ENCODE results near the gene BICDL1.

- TF ChIP-seq CTCF (IDR thresholded peaks at IDR 0.05) (no peak), POLR2AphosphoS5 (IDR thresholded peaks at IDR 0.05) (no peak), POLR2A (IDR thresholded peaks at IDR 0.05) (no peak)
These were observed 128.9 kb downstream of the BICDL1 start for GRCh38 chr12:120117961-120118320.

Measured in breast epithelium (tissue), 3 donors.